Measurements from ENCODE around the gene ZRSR2.
A peak's percentile ranks its signal among the peaks of the same experiment; 100 is the strongest.

The ZRSR2 gene

DNA sequence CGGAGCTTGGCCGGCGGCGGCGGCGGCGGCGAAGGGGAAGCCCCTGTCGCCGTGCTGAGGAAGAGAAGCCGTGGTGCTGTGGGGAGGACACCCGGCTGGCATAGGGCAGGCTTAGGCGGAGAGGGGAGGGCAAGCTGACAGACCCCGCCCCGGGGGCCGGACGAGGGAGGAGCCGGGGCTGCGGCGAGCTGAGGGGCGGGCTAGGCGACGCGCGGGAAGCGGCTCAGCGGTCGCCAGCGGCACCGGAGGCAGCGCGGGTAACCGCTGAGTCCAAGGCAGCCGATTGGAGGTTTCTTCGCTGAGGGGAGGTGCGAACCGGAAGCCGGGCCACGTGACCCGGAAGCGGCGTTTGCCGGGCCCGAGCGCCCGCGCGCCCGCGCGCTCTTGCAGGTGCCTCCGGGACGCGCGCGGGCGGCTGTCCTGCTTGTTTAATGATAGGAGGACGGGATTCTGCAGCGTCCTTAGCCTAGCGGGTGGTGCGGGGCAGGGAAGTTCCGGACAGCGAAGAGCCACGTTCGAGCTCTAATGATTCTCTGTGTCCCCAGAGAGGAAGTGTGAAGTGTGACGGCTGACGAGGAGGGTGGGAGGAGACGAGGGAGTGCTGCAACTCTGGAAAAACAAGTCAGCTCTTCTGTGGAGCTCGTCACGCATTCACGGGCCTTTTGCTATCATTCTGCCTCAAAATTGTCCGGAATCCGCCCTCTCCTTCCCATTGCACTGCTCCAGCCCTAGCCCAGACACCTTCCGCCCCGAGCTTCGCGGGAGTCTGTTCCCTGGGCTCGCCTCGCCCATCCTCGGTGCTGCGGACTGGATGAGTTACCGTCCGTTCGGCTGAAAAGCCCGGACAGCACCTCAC lies 64.7 kb downstream of the ZRSR2 start, which contains the start of gene AP1S2:
Gene AP1S2 (minus strand): TSS at position 102 of the 856 bp plus-strand sequence. CDS start 2,289 bp downstream, outside the sequence.
- DNase-seq, result peak; percentile 97

DNA sequence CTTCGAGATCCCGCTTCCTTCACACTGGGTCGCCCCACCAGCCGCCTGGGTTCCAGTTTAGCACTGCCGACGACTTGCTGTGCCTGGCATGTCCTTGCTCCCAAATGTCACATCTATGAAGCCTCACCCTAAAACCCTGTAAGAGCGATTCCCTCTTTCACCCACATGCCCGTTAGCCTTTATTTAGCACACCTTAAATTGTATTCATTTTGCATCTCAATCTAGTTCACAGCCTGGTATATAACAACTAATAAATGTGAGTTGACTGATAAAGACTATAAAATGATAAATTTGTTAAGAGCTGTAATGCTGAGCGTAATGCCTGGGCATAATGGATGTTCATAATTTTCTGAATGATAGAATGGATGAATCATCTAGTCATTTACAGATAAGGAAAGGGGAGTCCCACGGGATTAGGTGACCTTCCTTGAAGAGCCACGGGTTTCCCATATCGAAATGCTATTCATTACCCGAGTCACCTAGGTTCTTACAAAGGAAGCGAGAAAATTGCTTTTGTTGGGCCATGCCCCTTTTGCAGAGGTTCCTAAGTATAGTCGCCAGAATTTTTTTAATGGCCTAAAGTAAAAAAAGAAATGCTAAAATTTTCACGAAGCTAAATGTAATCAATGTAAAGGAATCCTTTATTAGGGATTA lies 65.4 kb downstream of the ZRSR2 start:
- DNase-seq, result no peak

DNA sequence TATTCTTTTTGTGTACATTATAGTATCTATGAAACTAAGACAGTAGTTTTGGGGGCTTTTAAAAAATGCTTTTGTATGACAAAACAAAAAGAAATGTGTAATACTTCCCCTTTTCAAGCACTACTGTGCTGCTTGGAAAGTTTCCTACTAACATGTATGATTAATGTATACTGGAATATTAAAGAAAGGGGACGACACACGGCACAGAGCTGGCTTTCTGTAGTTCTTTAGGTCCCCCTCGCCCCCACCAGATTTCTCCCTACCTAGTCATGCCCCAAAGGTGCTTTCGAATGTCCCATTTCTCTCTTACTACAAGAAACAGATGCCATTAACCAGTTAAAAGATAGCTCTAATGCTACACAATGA lies 65.9 kb downstream of the ZRSR2 start:
- DNase-seq, result no peak

DNA sequence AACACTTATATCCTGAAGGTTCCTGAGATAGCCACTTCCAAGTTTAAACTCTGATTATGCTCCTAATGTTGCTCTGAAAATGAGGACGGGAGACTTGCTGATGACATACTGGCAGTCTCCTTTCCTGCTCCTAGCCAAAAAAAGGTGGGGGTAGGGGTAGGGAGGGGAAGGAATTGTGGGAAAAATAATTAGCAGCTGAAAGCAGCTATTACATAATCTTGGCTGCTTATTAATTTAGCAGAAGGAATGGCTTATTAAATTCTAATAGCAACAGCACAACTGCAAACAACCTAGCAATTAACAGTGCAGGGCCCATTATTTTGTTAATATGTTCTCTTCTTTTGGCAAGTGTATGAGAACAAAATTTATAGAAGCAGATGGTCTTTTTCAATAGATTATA lies 66.4 kb downstream of the ZRSR2 start:
- peak; percentile 86 for DNase-seq

DNA sequence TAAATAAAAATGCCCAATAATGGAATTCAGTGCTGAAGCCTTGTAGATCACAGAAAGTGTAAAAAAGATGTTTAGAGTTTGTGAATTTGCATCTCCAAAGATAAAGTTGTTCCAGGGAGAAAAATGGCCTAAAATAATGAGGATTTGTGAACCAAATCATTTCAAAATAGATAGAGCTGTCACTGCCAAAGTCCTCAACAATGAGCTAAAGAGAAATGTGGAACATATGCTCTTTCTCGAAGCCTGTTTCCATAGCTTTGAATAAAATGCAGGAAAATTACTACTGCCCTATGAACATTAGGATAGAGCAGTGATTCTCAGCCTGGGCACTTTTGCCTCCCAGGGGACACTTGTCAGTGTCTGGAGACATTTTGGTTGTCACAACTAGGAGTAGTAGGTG lies 67.8 kb downstream of the ZRSR2 start:
- DNase-seq, result no peak

DNA sequence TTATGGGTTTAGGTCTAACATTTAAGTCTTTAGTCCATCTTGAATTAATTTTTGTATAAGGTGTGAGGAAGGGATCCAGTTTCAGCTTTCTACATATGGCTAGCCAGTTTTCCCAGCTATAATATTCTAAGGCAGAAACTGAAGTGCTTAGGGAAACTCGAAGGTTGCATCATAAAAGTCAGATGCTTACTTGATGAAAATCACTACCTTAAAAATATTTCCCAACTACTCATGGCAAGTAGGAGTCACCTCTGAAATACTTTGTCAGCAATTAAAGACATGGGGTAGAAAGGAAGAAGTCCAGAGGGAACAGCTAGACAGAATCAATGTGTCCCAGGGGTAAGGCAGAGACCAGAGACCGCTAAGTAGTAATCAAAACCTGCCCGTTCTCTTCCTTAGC lies 70.6 kb downstream of the ZRSR2 start:
- DNase-seq, result no peak

DNA sequence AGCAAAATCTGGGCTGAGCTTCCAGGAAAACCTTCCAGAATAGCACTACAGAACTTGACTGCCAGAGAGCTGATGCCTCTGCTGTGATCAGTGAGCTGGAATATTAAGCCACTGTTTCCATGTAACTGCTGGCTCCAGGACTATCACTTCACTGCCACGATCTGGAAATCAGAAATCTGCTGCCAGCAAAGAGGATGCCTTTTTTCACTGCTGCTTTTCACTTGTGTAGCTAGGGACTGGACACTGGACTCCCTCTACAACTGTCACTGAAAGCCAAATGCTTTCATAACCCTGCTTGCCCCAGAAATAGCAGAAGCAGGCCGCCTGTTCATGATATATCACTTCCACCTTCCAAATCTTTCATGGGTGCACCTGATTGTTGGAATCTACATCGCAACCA lies 73.7 kb downstream of the ZRSR2 start:
- DNase-seq, result no peak

DNA sequence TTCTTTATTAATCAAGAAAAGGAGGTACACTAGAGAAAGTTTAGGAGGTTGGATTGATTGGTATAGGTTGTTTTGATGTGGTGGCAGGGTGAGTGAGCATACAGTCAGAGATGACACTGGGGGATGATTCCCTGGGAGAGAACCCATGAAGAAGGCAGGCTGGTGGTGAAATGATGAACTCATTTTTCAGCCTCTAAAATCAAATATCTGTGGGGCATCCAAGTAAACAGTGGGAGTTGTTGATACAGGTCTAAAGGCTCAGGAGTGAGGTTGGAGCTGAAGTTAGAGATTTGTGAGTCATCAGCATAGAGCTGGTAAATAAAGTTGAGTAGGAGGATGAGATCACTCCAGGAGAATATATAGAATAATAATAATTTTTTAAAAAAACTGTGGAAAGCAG lies 74.3 kb downstream of the ZRSR2 start:
- no peak for DNase-seq

DNA sequence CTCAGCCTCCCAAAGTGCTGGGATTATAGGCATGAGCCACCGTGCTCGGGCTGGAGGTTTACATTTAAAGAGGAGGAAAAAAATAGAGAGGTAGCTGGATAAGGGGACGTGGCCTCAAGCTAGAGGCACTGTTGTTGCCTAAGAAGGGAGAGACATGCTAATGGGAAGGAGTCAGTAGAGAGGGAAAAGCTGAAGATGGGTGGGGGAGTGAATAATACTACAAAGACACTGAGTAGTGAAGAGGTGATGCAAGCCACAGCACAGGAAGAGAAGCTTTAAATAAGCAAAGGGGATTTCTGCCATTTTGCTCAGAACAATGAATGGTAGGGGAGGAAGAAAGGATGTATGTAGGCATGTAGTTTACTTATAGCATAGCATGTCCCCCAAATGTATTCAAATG lies 75.9 kb downstream of the ZRSR2 start:
- DNase-seq, result no peak

DNA sequence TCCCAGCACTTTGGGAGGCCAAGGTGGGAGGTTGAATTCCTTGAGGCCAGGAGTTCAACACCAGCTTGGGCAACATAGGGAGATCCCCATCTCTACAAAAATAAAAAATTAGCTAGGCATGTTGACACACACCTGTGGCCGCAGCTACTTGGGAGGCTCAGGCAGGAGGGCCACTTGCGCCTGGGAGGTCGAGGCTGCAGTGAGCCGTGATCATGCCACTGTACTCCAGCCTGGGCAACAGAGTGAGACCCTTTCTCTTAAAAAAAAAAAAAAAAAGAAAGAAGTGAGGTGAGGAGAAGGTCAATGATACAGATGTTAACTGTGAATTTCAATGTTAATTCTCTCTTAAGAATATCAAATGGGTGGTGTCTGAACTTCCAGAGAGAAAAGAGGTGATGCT lies 79.4 kb downstream of the ZRSR2 start:
- no peak for DNase-seq

DNA sequence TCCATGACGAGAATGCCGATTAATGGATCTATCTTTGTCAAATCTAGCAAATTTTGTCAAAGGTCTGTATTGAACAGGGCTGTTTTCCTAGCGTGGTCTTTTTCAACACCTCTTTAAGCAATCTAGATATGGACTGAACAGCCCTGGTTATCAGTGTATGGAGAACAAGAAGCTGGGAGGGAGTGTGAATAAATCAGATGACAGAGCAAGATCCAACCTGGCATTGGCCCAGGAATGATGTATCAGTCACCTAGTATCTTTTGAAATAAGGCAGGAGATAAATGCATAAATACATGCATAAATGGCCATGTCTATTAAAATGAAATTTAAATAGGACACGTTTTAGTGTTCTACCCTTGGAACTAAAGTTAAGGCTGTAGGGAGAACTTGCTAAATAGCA lies 80.0 kb downstream of the ZRSR2 start:
- DNase-seq, result no peak
